ENCODE results near the gene HNRNPC.
A peak's percentile ranks its signal among the peaks of the same experiment; 100 is the strongest.
"Not testable (repeated sequence)": the region's sequence is repeated elsewhere in the genome, so short reads cannot be mapped to it uniquely, and the experiment has no call there.

The HNRNPC gene

GRCh38 chr14:21269252-21270046 is at the start of gene HNRNPC:
TSS of gene HNRNPC (minus strand) at chr14:21269442. CDS start at chr14:21234193, 35,249 bp downstream.
- peak; percentile 46 for DNase-seq

GRCh38 chr14:21317398-21317797 is 48.2 kb upstream of the HNRNPC start:
- DNase-seq = no peak

- no peak for DNase-seq
Measured at GRCh38 chr14:21313512-21313911, 44.3 kb upstream of the HNRNPC start.

GRCh38 chr14:21311614-21312013 is 42.4 kb upstream of the HNRNPC start:
- DNase-seq = no peak

- DNase-seq = no peak
Measured at GRCh38 chr14:21309956-21310355, 40.7 kb upstream of the HNRNPC start.

GRCh38 chr14:21309238-21309636 is 40.0 kb upstream of the HNRNPC start:
- DNase-seq = no peak

- DNase-seq = no peak
Measured at GRCh38 chr14:21308479-21309237, 39.4 kb upstream of the HNRNPC start.

- DNase-seq = no peak
Measured at GRCh38 chr14:21308132-21308478, 38.9 kb upstream of the HNRNPC start.

GRCh38 chr14:21307637-21308036 is 38.4 kb upstream of the HNRNPC start:
- DNase-seq = no peak

- DNase-seq = not testable (repeated sequence)
Measured at GRCh38 chr14:21302836-21303140, 33.5 kb upstream of the HNRNPC start.

GRCh38 chr14:21302013-21302835 is 33.0 kb upstream of the HNRNPC start:
- DNase-seq = no peak

- DNase-seq = peak; percentile 30
Measured at GRCh38 chr14:21300892-21301291, 31.6 kb upstream of the HNRNPC start.

GRCh38 chr14:21299562-21300130 is 30.4 kb upstream of the HNRNPC start:
- no peak for DNase-seq

GRCh38 chr14:21298358-21298757 is 29.1 kb upstream of the HNRNPC start:
- no peak for DNase-seq

GRCh38 chr14:21294026-21294425 is 24.8 kb upstream of the HNRNPC start:
- DNase-seq = not testable (repeated sequence)

- DNase-seq = no peak
Measured at GRCh38 chr14:21287168-21287567, 17.9 kb upstream of the HNRNPC start.

GRCh38 chr14:21286516-21286915 is 17.3 kb upstream of the HNRNPC start:
- not testable (repeated sequence) for DNase-seq

- not testable (repeated sequence) for DNase-seq
Measured at GRCh38 chr14:21281917-21282316, 12.7 kb upstream of the HNRNPC start.

GRCh38 chr14:21279783-21280182 is 10.5 kb upstream of the HNRNPC start, which contains the start of gene RPGRIP1:
TSS of gene RPGRIP1 (plus strand) at chr14:21280083. CDS start at chr14:21287977, 7,894 bp downstream.
- DNase-seq = no peak

GRCh38 chr14:21278632-21279031 is 9.4 kb upstream of the HNRNPC start:
- DNase-seq = no peak

GRCh38 chr14:21275261-21275858 is 6.1 kb upstream of the HNRNPC start:
- DNase-seq = no peak

GRCh38 chr14:21272661-21273060 is 3.4 kb upstream of the HNRNPC start:
- not testable (repeated sequence) for DNase-seq
